ENCODE data around the gene LENG8. TPM values are rescaled to one million over a fixed set of nuclear protein-coding genes. Genes with fewer than 3 reads are reported as not detected.

The LENG8 gene
- total and polyA plus RNA-seq, 2 of the 13 experiments (the other 11 are each of a cell fraction or from before 2014, with no cell fraction given), result 14.3 to 41.9 TPM

- TF ChIP-seq ZNF724P (CRISPR knock-in tag; IDR thresholded peaks at IDR 0.05; ENCODE audit: borderline replicate concordance) (no peak), KLF9 (CRISPR knock-in tag; IDR thresholded peaks at IDR 0.05; ENCODE audit: low read depth) (no peak), ZFX (CRISPR knock-in tag; IDR thresholded peaks at IDR 0.05; ENCODE audit: low read depth) (peak; percentile 66), ZNF646 (CRISPR knock-in tag; IDR thresholded peaks at IDR 0.05) (peak; percentile 83), SOX13 (IDR thresholded peaks at IDR 0.05) (no peak), SOX13 (CRISPR knock-in tag; conservative IDR thresholded peaks at IDR 0.05 in 1 of 2, IDR thresholded peaks at IDR 0.05 in 1 of 2) (peak in 1 of 2 experiments; percentile 5; a peak in 1 of 4 replicates), MED1 (CRISPR knock-in tag; IDR thresholded peaks at IDR 0.05) (0 out of 2 replicates have a peak, but pooled peaks have one; percentile 17), GABPB1 (CRISPR knock-in tag; IDR thresholded peaks at IDR 0.05) (0 out of 2 replicates have a peak, but pooled peaks have one; percentile 25), ZXDC (CRISPR knock-in tag; IDR thresholded peaks at IDR 0.05) (0 out of 2 replicates have a peak, but pooled peaks have one; percentile 28)
Observed at GRCh38 chr19:54418030-54418929, 30.7 kb upstream of the LENG8 start (continued).

Measured in HepG2 (cell line).